Panc1 (cell line): ENCODE measurements around the gene CLIP4. TPM values are rescaled to one million over a fixed set of nuclear protein-coding genes. Genes with fewer than 3 reads are reported as not detected.

ENCODE experiments used
- ATAC-seq: fragments of 200-7000 bp; cut with Tn5 transposase; 2 replicates; pipeline ENCODE4 v1.9.1; 2020; ENCODE audit warnings: mild to moderate bottlenecking, moderate library complexity
- BruUV-seq: library from RNA; stranded (reverse); fragments of 400-500 nt; replicated peaks from 2 replicates; lab custom pipeline; 2021; lab: Mats Ljungman, UMichigan
- CTCF ChIA-PET: fragments of 300-600 bp; sonication (Branson Sonifier 250); formaldehyde crosslinking; loops from one replicate; lab custom pipeline; 2022; ENCODE audit warnings: antibody characterized with exemption; lab: Charles Lee
- POLR2A ChIA-PET: fragments of 300-600 bp; sonication (Branson Sonifier 250); formaldehyde crosslinking; loops from one replicate; lab custom pipeline; 2022; ENCODE audit warnings: antibody characterized with exemption; lab: Charles Lee
- DNase-seq: peaks from one replicate; pipeline ENCODE4 v3.0.0-alpha.2; 2010; ENCODE audit warnings: low read depth, low spot score
- H3K27ac ChIP-seq: 2 replicates; pipeline ENCODE4 v1.5.1; 2011; ENCODE audit warnings: mild to moderate bottlenecking, low read length, inconsistent platforms
- H3K27me3 ChIP-seq: fragments of 200-500 bp; sonication (Bioruptor generic); 2 replicates; pipeline ENCODE4 v1.6.0; 2014; ENCODE audit warnings: low read length, inconsistent platforms; ENCODE audit not compliant: control insufficient read depth, insufficient read depth
- H3K36me3 ChIP-seq: fragments of 200-500 bp; sonication (Bioruptor generic); 2 replicates; pipeline ENCODE4 v1.5.1; 2014; ENCODE audit warnings: inconsistent platforms, mild to moderate bottlenecking, low read length, moderate library complexity; ENCODE audit not compliant: control insufficient read depth, insufficient read depth
- H3K4me1 ChIP-seq: 2 replicates; pipeline ENCODE4 v1.5.1; 2011; ENCODE audit warnings: inconsistent platforms, mild to moderate bottlenecking, low read length, moderate library complexity; ENCODE audit not compliant: control insufficient read depth, insufficient read depth
- H3K4me3 ChIP-seq, 2 experiments: 2 replicates each; pipeline ENCODE4 v1.5.1; 2011 to 2012; ENCODE audit warnings: low read depth in 2 of 2, low read length in 2 of 2, mild to moderate bottlenecking in 2 of 2, inconsistent platforms in 1 of 2, moderate library complexity in 1 of 2
- H3K9me3 ChIP-seq: fragments of 200-500 bp; sonication (Bioruptor generic); 2 replicates; pipeline ENCODE4 v1.5.1; 2014; ENCODE audit warnings: low read depth, mild to moderate bottlenecking, inconsistent platforms, low read length, moderate library complexity; ENCODE audit not compliant: control insufficient read depth, insufficient read depth
- POLR2AphosphoS5 ChIP-seq: IDR thresholded peaks from 2 replicates; pipeline ENCODE4 v1.6.1; 2012; ENCODE audit warnings: mild to moderate bottlenecking, low read depth, low read length, moderate library complexity
- SIN3A ChIP-seq: IDR thresholded peaks from 2 replicates; pipeline ENCODE4 v1.6.1; 2012; ENCODE audit warnings: low read depth, mild to moderate bottlenecking, low read length, moderate library complexity, borderline replicate concordance; ENCODE audit not compliant: insufficient read depth
- TCF7L2 ChIP-seq: IDR thresholded peaks from 2 replicates; pipeline ENCODE4 v1.6.1; 2011; ENCODE audit warnings: mild to moderate bottlenecking, low read depth, low read length, inconsistent platforms
- in situ Hi-C: cut with HindIII; loops from 2 replicates; pipeline ENCODE4 v1.10.0; 2016; ENCODE audit warnings: low sequenced_read_pairs, low pct_unique_long_range_greater_than_20kb
- intact Hi-C: fragments of 100-400 bp; cut with micrococcal nuclease; formaldehyde crosslinking; loops from one replicate; pipeline ENCODE4 v1.10.0; 2022; ENCODE audit not compliant: unreplicated experiment
- total RNA-seq: library from RNA; stranded (reverse); gene quantifications from one replicate; pipeline ENCODE4 v1.2.1, GENCODE V29; 2021; ENCODE audit not compliant: unreplicated experiment
- TF ChIP-seq, protein P1 (sequence below): fragments of 450-650 bp; IDR thresholded peaks from 2 replicates; pipeline ENCODE4 v1.5.1; 2017; ENCODE audit warnings: mild to moderate bottlenecking
- TF ChIP-seq, protein P2 (sequence below), 2 experiments: IDR thresholded peaks; 2 replicates each; pipeline ENCODE4 v1.6.1; 2011 to 2012; ENCODE audit warnings: low read depth in 2 of 2, control low read depth in 1 of 2, low read length in 1 of 2, mild to moderate bottlenecking in 1 of 2, moderate library complexity in 1 of 2; ENCODE audit not compliant: insufficient read depth in 1 of 2

The CLIP4 gene
- total RNA-seq, 1 experiment from 2014 or later = 43.0 TPM

DNA sequence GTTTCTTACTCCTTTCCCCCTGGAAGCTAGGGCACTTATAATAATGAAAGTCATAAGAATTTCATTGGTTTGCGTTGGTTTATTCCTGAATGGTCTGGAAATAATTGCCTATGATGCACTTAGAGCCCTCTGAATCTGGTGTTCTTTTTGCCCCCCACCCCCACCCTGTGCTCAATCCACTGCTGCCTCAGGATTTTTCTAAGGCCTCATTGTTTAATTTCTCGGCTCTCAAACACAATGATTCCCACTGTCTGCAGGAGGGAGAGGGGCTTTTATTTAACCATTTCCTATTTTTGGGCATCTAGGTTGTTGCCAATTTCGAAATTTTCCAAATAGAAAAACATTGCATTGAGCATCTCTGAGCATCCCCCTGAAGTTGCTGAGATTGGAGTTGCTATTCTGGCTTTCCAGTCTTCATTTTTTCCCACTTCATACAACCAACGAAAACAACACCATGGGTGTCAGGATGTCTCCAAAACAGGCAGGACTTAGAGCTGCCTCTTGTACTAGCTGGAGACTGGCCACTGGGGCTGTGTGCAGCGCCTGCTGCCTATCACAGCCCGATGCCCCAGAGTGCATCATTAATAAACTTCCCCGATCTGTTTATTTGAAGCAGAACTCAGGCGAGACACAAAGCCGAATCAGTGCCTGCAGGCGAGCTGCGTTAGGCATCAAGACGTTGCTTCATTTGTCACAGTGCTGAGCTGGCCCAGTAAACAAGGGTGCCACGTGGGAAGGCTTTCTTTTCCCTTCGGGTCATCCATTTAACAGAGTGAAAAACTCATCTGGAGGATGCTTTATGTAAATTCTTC lies 39.1 kb upstream of the CLIP4 start:
- peaks cover 5% of the 10 kb centered on the region; the same call in 1 of the 2 replicates for H3K9me3 ChIP-seq
- CTCF ChIA-PET = no interaction called here
- DNase-seq = no peak
- no peak overlapping the region for H3K27ac ChIP-seq
- no TSS peak for BruUV-seq
- no peaks in the 10 kb centered on the region for H3K36me3 ChIP-seq
- H3K27me3 ChIP-seq = no peaks in the 10 kb centered on the region
- TF ChIP-seq SIN3A = no peak
- TF ChIP-seq, protein P1, sequence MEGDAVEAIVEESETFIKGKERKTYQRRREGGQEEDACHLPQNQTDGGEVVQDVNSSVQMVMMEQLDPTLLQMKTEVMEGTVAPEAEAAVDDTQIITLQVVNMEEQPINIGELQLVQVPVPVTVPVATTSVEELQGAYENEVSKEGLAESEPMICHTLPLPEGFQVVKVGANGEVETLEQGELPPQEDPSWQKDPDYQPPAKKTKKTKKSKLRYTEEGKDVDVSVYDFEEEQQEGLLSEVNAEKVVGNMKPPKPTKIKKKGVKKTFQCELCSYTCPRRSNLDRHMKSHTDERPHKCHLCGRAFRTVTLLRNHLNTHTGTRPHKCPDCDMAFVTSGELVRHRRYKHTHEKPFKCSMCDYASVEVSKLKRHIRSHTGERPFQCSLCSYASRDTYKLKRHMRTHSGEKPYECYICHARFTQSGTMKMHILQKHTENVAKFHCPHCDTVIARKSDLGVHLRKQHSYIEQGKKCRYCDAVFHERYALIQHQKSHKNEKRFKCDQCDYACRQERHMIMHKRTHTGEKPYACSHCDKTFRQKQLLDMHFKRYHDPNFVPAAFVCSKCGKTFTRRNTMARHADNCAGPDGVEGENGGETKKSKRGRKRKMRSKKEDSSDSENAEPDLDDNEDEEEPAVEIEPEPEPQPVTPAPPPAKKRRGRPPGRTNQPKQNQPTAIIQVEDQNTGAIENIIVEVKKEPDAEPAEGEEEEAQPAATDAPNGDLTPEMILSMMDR = no peak
- no peak for TF ChIP-seq TCF7L2
- no peak for TF ChIP-seq POLR2AphosphoS5
- TF ChIP-seq, protein P2, sequence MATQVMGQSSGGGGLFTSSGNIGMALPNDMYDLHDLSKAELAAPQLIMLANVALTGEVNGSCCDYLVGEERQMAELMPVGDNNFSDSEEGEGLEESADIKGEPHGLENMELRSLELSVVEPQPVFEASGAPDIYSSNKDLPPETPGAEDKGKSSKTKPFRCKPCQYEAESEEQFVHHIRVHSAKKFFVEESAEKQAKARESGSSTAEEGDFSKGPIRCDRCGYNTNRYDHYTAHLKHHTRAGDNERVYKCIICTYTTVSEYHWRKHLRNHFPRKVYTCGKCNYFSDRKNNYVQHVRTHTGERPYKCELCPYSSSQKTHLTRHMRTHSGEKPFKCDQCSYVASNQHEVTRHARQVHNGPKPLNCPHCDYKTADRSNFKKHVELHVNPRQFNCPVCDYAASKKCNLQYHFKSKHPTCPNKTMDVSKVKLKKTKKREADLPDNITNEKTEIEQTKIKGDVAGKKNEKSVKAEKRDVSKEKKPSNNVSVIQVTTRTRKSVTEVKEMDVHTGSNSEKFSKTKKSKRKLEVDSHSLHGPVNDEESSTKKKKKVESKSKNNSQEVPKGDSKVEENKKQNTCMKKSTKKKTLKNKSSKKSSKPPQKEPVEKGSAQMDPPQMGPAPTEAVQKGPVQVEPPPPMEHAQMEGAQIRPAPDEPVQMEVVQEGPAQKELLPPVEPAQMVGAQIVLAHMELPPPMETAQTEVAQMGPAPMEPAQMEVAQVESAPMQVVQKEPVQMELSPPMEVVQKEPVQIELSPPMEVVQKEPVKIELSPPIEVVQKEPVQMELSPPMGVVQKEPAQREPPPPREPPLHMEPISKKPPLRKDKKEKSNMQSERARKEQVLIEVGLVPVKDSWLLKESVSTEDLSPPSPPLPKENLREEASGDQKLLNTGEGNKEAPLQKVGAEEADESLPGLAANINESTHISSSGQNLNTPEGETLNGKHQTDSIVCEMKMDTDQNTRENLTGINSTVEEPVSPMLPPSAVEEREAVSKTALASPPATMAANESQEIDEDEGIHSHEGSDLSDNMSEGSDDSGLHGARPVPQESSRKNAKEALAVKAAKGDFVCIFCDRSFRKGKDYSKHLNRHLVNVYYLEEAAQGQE (IDR thresholded peaks at IDR 0.05; ENCODE audit: insufficient read depth in 1 of 2, low read depth in 2 of 2, low read length in 1 of 2) = no peak
- H3K4me1 ChIP-seq = no peaks in the 10 kb centered on the region
- H3K4me3 ChIP-seq = no peak overlapping the region
- no peak for ATAC-seq
- in situ Hi-C loops (no loop called here), intact Hi-C loops (no loop called here)
- POLR2A ChIA-PET = no interaction called here

DNA sequence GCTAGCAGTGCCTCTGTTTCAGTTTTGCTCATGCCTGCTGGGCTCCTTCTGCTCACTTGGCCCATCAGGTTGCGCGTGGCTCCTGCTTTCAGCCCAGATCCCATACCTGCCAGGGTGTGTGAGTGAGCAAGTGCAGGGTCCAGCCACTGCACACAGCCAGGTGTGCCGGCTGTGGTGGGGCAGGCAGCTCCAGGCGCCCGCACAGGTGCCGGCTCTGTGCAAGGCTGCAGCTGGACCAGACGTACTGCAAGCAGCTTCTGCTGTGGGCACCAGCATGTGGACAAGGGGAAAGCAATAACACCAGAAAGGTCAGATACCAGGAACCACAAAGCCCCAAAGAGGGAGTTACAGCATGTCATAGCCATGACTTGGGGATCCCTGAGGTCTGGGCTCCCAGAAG lies 35.3 kb upstream of the CLIP4 start:
- no peak overlapping the region for H3K4me3 ChIP-seq
- no TSS peak for BruUV-seq
- H3K4me1 ChIP-seq = no peaks in the 10 kb centered on the region
- DNase-seq (no peak), ATAC-seq (no peak)
- CTCF ChIA-PET = interaction anchor here (0.6 kb wide), 1 partner anchor 204 kb away, joined by 3 read pairs; no protein-coding TSS in a partner anchor
- H3K27me3 ChIP-seq = no peaks in the 10 kb centered on the region
- TF ChIP-seq TCF7L2 (no peak), SIN3A (no peak), POLR2AphosphoS5 (no peak)
- TF ChIP-seq, protein P1 = no peak
- TF ChIP-seq, protein P2 (IDR thresholded peaks at IDR 0.05; ENCODE audit: insufficient read depth in 1 of 2, low read depth in 2 of 2, low read length in 1 of 2) = no peak
- peaks cover 5% of the 10 kb centered on the region; the same call in 1 of the 2 replicates for H3K9me3 ChIP-seq
- in situ Hi-C loops = no loop called here
- H3K36me3 ChIP-seq = no peaks in the 10 kb centered on the region
- no peak overlapping the region for H3K27ac ChIP-seq
- intact Hi-C loops = no loop called here
- POLR2A ChIA-PET = no interaction called here
